ENCODE data around the gene RADIL.
"Not testable (repeated sequence)": the region's sequence is repeated elsewhere in the genome, so short reads cannot be mapped to it uniquely, and the experiment has no call there.

Gene RADIL

DNA sequence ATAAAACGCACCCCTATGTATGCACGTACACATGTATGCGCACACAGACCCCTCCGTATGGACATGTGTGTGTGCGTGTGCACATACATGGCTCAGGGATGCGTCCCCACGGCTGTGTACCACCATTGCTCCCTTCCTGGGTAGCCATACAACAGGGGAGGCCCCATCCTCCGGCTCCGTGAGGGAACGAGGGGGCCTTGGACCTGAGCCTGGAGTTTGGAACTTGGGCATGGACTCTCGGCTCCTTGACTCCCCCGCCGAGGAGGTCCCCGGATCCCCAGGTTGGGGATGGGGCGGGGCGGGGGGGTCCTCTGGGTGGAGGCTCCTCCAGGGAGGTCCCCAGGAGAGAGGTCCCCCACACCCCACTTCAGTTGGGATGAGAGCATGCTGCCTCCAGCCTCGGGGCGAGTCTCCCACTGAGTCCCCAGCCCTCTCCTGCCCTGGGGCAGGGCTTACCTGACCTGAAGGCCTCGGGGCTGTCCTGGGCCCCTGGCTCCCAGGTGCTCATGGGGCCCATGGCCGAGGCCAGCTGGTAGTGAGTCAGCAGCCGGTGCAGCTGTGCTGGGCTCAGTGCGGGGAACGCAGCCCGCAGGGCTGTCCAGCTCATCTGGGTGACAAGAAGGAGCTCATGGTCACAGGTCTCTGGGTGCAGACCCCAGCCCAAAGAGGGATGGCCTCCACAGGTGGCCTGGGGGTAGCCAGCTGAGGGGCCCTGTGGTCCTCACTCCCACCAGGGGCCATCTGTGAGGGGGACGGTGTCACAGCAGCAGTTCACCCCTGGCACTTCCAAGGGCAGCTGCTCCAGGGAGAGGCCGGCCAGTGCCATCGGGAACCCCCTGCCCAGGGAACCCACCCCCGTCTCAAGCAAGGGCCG, 78.2 kb downstream of the RADIL start:
- Histone ChIP-seq H3F3A (ENCODE audit: control insufficient read depth, insufficient read depth) (no peaks in the 10 kb centered on the region), H4K20me1 (ENCODE audit: control insufficient read depth, insufficient read depth, low read depth, low read length) (no peaks in the 10 kb centered on the region), H3K4me3 (ENCODE audit: low read length) (no peak overlapping the region), H3K9me3 (ENCODE audit: control insufficient read depth, insufficient read depth, low read length) (no peaks in the 10 kb centered on the region), H3K27me3 (ENCODE audit: control insufficient read depth, low read length) (no peaks in the 10 kb centered on the region), H3K4me2 (ENCODE audit: low read length) (no peak overlapping the region), H3K27ac (ENCODE audit: low read depth, low read length) (no peak overlapping the region), H3K36me3 (ENCODE audit: control insufficient read depth, low read length) (no peaks in the 10 kb centered on the region), H3K4me1 (ENCODE audit: control insufficient read depth, low read length) (peaks cover 6% of the 10 kb centered on the region), H3K79me2 (ENCODE audit: control insufficient read depth, low read length) (no peaks in the 10 kb centered on the region), H3K9me2 (replicated peaks; ENCODE audit: control insufficient read depth, low read length) (no peaks in the 10 kb centered on the region)
- no peak for TF ChIP-seq EZH2phosphoT487 (IDR thresholded peaks at IDR 0.05; ENCODE audit: borderline replicate concordance, low read length)
- TF ChIP-seq, protein P1, sequence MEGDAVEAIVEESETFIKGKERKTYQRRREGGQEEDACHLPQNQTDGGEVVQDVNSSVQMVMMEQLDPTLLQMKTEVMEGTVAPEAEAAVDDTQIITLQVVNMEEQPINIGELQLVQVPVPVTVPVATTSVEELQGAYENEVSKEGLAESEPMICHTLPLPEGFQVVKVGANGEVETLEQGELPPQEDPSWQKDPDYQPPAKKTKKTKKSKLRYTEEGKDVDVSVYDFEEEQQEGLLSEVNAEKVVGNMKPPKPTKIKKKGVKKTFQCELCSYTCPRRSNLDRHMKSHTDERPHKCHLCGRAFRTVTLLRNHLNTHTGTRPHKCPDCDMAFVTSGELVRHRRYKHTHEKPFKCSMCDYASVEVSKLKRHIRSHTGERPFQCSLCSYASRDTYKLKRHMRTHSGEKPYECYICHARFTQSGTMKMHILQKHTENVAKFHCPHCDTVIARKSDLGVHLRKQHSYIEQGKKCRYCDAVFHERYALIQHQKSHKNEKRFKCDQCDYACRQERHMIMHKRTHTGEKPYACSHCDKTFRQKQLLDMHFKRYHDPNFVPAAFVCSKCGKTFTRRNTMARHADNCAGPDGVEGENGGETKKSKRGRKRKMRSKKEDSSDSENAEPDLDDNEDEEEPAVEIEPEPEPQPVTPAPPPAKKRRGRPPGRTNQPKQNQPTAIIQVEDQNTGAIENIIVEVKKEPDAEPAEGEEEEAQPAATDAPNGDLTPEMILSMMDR (IDR thresholded peaks at IDR 0.05; ENCODE audit: low read depth, low read length, poor library complexity, severe bottlenecking) = no peak

DNA sequence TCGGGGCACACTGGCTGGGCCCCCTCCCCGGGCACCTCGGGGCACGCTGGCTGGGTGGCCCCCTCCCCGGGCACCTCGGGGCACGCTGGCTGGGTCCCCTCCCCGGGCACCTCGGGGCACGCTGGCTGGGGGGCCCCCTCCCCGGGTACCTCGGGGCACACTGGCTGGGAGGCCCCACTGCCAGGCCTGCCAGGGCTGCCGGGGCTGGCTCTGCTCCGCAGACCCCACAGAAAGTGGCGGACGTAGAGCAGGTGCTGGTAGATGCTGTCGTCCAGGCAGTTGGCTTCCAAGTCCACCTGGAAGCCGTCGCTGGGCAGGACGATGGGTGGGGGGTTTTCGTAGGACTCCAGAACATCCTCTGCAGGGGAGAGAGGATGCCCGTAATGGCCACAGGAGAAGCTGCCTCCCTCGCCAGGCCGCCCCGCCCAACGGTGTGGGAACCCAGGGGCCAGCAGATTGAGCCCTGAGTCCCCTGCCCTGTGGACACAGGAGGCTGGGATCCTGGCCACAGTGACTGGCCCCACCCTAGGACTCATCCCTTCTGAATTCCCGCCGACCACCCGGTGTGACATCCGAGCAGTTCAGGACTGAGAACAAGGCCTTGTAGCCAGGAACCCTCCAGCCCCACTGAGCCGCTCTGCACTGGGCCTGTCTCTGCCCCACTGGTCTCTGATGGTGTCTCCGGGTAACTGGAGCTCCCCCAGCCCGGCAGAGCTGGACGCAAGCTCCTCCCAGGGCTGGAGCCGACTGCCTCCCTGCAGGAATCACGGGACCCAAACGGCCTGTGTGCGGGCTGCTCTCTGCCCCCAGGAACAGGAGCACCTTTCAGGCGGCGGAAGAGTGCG, 79.9 kb downstream of the RADIL start:
- Histone ChIP-seq H3K4me2 (ENCODE audit: low read length) (no peak overlapping the region), H3K27me3 (ENCODE audit: control insufficient read depth, low read length) (no peaks in the 10 kb centered on the region), H4K20me1 (ENCODE audit: control insufficient read depth, insufficient read depth, low read depth, low read length) (no peaks in the 10 kb centered on the region), H3F3A (ENCODE audit: control insufficient read depth, insufficient read depth) (no peaks in the 10 kb centered on the region), H3K9me2 (replicated peaks; ENCODE audit: control insufficient read depth, low read length) (no peaks in the 10 kb centered on the region), H3K79me2 (ENCODE audit: control insufficient read depth, low read length) (no peaks in the 10 kb centered on the region), H3K4me1 (ENCODE audit: control insufficient read depth, low read length) (no peaks in the 10 kb centered on the region), H3K27ac (ENCODE audit: low read depth, low read length) (no peak overlapping the region), H3K36me3 (ENCODE audit: control insufficient read depth, low read length) (no peaks in the 10 kb centered on the region), H3K9me3 (ENCODE audit: control insufficient read depth, insufficient read depth, low read length) (no peaks in the 10 kb centered on the region), H3K4me3 (ENCODE audit: low read length) (no peak overlapping the region)
- TF ChIP-seq, protein P1 (IDR thresholded peaks at IDR 0.05; ENCODE audit: low read depth, low read length, poor library complexity, severe bottlenecking) = no peak
- no peak for TF ChIP-seq EZH2phosphoT487 (IDR thresholded peaks at IDR 0.05; ENCODE audit: borderline replicate concordance, low read length)

DNA sequence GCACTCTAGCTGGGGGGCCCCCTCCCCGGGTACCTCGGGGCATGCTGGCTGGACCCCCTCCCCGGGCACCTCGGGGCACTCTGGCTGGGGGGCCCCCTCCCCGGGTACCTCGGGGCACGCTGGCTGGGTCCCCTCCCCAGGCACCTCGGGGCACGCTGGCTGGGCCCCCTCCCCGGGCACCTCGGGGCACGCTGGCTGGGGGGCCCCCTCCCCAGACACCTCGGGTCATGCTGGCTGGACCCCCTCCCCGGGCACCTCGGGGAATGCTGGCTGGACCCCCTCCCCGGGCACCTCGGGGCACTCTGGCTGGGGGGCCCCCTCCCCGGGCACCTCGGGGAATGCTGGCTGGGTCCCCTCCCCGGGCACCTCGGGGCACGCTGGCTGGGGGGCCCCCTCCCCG, 80.9 kb downstream of the RADIL start:
- not testable (repeated sequence) for H3K36me3 ChIP-seq (ENCODE audit: control insufficient read depth, low read length); H3K27ac ChIP-seq (ENCODE audit: low read depth, low read length); H3K4me3 ChIP-seq (ENCODE audit: low read length); H3F3A ChIP-seq (ENCODE audit: control insufficient read depth, insufficient read depth); H3K4me2 ChIP-seq (ENCODE audit: low read length); H4K20me1 ChIP-seq (ENCODE audit: control insufficient read depth, insufficient read depth, low read depth, low read length); H3K9me3 ChIP-seq (ENCODE audit: control insufficient read depth, insufficient read depth, low read length); H3K9me2 ChIP-seq (replicated peaks; ENCODE audit: control insufficient read depth, low read length); H3K79me2 ChIP-seq (ENCODE audit: control insufficient read depth, low read length); H3K4me1 ChIP-seq (ENCODE audit: control insufficient read depth, low read length); H3K27me3 ChIP-seq (ENCODE audit: control insufficient read depth, low read length)

DNA sequence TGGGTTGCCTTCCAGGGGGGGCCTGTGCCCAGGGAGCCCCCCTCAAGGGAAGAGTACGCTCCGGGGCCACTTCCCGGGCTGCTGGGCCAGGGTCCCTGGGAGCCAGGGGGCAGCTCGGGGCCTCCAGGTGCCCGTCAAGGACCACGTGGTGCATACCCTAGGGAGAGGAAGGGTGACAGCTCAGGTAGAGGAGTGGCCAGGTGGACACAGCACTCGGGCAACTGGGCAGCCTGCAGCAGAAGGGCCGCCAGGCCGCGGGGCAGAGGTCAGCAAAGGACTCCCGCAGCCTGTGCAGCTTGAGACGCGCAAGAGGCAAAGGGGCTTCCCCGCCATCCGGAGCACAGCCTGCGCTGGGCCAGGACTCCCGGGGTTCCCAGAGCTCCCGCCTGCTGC, 81.7 kb downstream of the RADIL start:
- no peaks in the 10 kb centered on the region for H3K4me1 ChIP-seq (ENCODE audit: control insufficient read depth, low read length)

More for the DNA sequence above, 81.7 kb downstream of the RADIL start:
- Histone ChIP-seq H3K9me3 (ENCODE audit: control insufficient read depth, insufficient read depth, low read length) (no peaks in the 10 kb centered on the region), H3K4me2 (ENCODE audit: low read length) (no peak overlapping the region), H3K9me2 (replicated peaks; ENCODE audit: control insufficient read depth, low read length) (no peaks in the 10 kb centered on the region), H3K79me2 (ENCODE audit: control insufficient read depth, low read length) (no peaks in the 10 kb centered on the region), H3K36me3 (ENCODE audit: control insufficient read depth, low read length) (no peaks in the 10 kb centered on the region), H3K27ac (ENCODE audit: low read depth, low read length) (no peak overlapping the region), H3K4me3 (ENCODE audit: low read length) (no peak overlapping the region), H3K27me3 (ENCODE audit: control insufficient read depth, low read length) (no peaks in the 10 kb centered on the region), H3F3A (ENCODE audit: control insufficient read depth, insufficient read depth) (no peaks in the 10 kb centered on the region), H4K20me1 (ENCODE audit: control insufficient read depth, insufficient read depth, low read depth, low read length) (no peaks in the 10 kb centered on the region)
- TF ChIP-seq, protein P1 (IDR thresholded peaks at IDR 0.05; ENCODE audit: low read depth, low read length, poor library complexity, severe bottlenecking) = no peak
- no peak for TF ChIP-seq EZH2phosphoT487 (IDR thresholded peaks at IDR 0.05; ENCODE audit: borderline replicate concordance, low read length)
